OCI-LY3 (cell line): ENCODE data around the gene ACAT2.
"Not testable (repeated sequence)": the region's sequence is repeated elsewhere in the genome, so short reads cannot be mapped to it uniquely, and the experiment has no call there.

Experiments used
- H2AFZ ChIP-seq: fragments of 200-600, 300-600 bp; shearing (Covaris generic); 2 replicates; pipeline ENCODE4 v1.6.0; 2014; ENCODE audit warnings: antibody characterized with exemption, low read depth, low read length
- H3K27ac ChIP-seq: fragments of 200-600, 300-600 bp; sonication (generic); 2 replicates; pipeline ENCODE4 v1.5.1; 2014; ENCODE audit warnings: mild to moderate bottlenecking, low read length, moderate library complexity, mixed read lengths
- H3K27me3 ChIP-seq: fragments of 200-600, 300-600 bp; sonication (generic); 2 replicates; pipeline ENCODE4 v1.6.1; 2014; ENCODE audit warnings: low read depth, low read length, mixed read lengths
- H3K36me3 ChIP-seq: fragments of 200-600, 300-600 bp; sonication (generic); replicated peaks from 2 replicates; pipeline ENCODE3; 2014; ENCODE audit warnings: low read depth, low read length, mixed read lengths
- H3K4me1 ChIP-seq: fragments of 300-600, 200-600 bp; sonication (generic); 2 replicates; pipeline ENCODE4 v1.6.1; 2014; ENCODE audit warnings: low read length, mixed read lengths
- H3K4me2 ChIP-seq: fragments of 200-600, 300-600 bp; sonication (generic); 2 replicates; pipeline ENCODE4 v1.6.1; 2014; ENCODE audit warnings: low read length, mixed read lengths
- H3K4me3 ChIP-seq: fragments of 300-600, 200-600 bp; sonication (generic); 2 replicates; pipeline ENCODE4 v1.5.1; 2014; ENCODE audit warnings: antibody characterized with exemption, mild to moderate bottlenecking, low read length, moderate library complexity
- H3K79me2 ChIP-seq: fragments of 300-600, 200-600 bp; shearing (Covaris generic); 2 replicates; pipeline ENCODE4 v1.6.1; 2014; ENCODE audit warnings: mild to moderate bottlenecking, low read length, mixed read lengths
- H3K9ac ChIP-seq: fragments of 300-600, 200-600 bp; shearing (Covaris generic); 2 replicates; pipeline ENCODE4 v1.6.0; 2014; ENCODE audit warnings: mild to moderate bottlenecking, low read length, moderate library complexity
- H3K9me3 ChIP-seq: fragments of 200-600, 300-600 bp; shearing (Covaris generic); 2 replicates; pipeline ENCODE4 v1.6.1; 2014; ENCODE audit warnings: low read length, mixed read lengths; ENCODE audit not compliant: insufficient read depth
- H4K20me1 ChIP-seq: fragments of 200-600, 300-600 bp; sonication (generic); 2 replicates; pipeline ENCODE4 v1.6.1; 2016; ENCODE audit warnings: low read length, mixed read lengths; ENCODE audit not compliant: insufficient read depth
- EZH2phosphoT487 ChIP-seq: fragments of 200-600 bp; shearing (Covaris generic); IDR thresholded peaks from 2 replicates; pipeline ENCODE4 v1.6.1; 2018; ENCODE audit warnings: antibody characterized with exemption, mixed run types, low read depth
- TF ChIP-seq, protein P1 (sequence below): fragments of 200-600, 300-600 bp; sonication (generic); IDR thresholded peaks from 2 replicates; pipeline ENCODE4 v1.5.1; 2014; ENCODE audit warnings: antibody characterized with exemption, low read length, low read depth

ACAT2 gene

DNA sequence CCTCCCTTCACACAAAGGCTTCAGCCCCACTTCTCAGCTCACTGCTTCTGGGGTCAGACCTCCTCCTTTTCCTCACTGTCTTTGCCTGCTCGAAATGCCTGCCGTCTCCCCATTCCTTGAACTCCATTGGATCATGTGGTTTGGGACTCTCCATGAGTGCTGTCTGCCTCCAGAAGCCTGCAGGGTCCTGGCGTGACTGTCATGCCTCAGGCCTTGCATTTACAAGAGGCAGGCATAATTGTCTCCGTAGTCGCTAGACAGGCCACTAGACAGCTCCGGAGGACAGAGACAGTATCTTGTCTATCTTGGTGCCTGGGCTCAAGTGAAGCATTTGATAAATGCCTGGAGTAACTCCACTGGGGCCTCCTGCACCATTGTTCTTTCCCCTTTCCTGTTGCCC, 53.6 kb downstream of the ACAT2 start:
- no peak overlapping the region for H2AFZ ChIP-seq
- no peak overlapping the region for H3K27ac ChIP-seq
- H3K79me2 ChIP-seq = no peaks in the 10 kb centered on the region
- H3K4me2 ChIP-seq = no peak overlapping the region
- H3K36me3 ChIP-seq = peaks cover 4% of the 10 kb centered on the region
- H3K4me3 ChIP-seq = no peak overlapping the region
- H4K20me1 ChIP-seq = no peaks in the 10 kb centered on the region
- no peaks in the 10 kb centered on the region for H3K9me3 ChIP-seq
- no peak for TF ChIP-seq EZH2phosphoT487
- TF ChIP-seq, protein P1, sequence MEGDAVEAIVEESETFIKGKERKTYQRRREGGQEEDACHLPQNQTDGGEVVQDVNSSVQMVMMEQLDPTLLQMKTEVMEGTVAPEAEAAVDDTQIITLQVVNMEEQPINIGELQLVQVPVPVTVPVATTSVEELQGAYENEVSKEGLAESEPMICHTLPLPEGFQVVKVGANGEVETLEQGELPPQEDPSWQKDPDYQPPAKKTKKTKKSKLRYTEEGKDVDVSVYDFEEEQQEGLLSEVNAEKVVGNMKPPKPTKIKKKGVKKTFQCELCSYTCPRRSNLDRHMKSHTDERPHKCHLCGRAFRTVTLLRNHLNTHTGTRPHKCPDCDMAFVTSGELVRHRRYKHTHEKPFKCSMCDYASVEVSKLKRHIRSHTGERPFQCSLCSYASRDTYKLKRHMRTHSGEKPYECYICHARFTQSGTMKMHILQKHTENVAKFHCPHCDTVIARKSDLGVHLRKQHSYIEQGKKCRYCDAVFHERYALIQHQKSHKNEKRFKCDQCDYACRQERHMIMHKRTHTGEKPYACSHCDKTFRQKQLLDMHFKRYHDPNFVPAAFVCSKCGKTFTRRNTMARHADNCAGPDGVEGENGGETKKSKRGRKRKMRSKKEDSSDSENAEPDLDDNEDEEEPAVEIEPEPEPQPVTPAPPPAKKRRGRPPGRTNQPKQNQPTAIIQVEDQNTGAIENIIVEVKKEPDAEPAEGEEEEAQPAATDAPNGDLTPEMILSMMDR = no peak
- peaks cover 15% of the 10 kb centered on the region for H3K4me1 ChIP-seq
- H3K9ac ChIP-seq = no peak overlapping the region
- H3K27me3 ChIP-seq = no peaks in the 10 kb centered on the region

DNA sequence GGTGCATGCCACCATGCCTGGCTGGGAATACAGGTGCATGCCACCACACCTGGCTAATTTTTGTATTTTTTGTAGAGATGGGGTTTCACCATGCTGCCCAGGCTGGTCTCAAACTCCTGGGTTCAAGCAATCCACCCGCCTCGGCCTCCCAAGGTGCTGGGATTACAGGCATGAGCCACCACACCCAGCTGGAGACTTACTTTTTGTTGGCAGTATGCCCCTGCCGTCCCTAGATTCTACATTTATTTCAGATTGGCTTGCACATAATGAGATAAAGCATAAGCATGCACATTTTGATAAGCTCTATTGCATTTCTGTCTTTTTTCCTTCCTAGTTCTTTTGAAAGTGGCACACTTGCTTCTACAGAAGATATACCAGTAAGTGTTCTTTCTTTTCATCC, 54.9 kb downstream of the ACAT2 start:
- H3K27ac ChIP-seq, H3K4me1 ChIP-seq, H3K4me2 ChIP-seq, H2AFZ ChIP-seq, H3K9me3 ChIP-seq, H4K20me1 ChIP-seq, H3K36me3 ChIP-seq, H3K4me3 ChIP-seq, H3K27me3 ChIP-seq, H3K9ac ChIP-seq, H3K79me2 ChIP-seq: not testable (repeated sequence)

DNA sequence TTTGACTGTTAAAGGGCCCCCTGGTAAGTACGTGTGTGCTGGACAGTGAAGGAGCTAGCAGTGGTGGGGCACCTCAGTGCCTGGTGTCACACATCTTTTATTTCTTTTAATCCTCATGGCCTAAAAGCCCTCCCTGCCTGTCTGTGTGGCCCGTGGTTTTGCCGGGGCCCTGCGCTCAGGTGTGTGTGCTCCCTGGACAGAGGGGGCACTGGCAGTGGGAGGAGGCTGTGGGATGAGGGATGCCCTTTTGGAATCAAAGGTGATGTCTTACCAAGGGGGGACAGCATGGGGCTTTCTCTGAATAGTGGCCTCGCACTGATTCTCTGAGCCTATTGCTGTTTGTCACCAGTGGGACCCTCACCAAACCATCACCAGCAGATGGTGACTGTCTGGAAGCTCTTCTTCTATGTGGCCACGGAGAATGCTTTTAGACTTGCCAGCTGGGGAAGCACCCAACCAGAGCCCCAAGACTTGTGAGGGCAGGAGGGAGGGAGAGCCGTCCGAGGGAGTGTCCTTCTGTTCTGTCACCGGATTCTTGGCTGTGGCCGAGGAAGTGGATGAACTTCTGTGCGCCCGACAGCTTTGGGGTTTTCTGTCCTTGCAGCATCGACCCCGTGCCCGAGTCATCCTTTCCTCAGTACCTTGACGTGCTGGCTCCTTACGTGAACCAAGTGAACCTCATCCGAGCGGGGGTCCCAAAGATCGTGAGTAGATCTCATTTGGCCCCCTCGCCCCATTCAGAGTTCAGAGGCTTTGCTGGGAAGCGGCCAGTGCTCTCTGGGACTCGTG, 56.3 kb downstream of the ACAT2 start:
- H3K79me2 ChIP-seq = no peaks in the 10 kb centered on the region
- H2AFZ ChIP-seq = no peak overlapping the region
- no peak overlapping the region for H3K9ac ChIP-seq
- no peaks in the 10 kb centered on the region for H4K20me1 ChIP-seq
- no peak overlapping the region for H3K4me2 ChIP-seq
- no peak for TF ChIP-seq EZH2phosphoT487
- TF ChIP-seq, protein P1 = no peak
- H3K9me3 ChIP-seq = no peaks in the 10 kb centered on the region
- H3K36me3 ChIP-seq = no peaks in the 10 kb centered on the region
- H3K4me1 ChIP-seq = no peaks in the 10 kb centered on the region
- H3K4me3 ChIP-seq = no peak overlapping the region
- H3K27ac ChIP-seq = no peak overlapping the region
- no peaks in the 10 kb centered on the region for H3K27me3 ChIP-seq

DNA sequence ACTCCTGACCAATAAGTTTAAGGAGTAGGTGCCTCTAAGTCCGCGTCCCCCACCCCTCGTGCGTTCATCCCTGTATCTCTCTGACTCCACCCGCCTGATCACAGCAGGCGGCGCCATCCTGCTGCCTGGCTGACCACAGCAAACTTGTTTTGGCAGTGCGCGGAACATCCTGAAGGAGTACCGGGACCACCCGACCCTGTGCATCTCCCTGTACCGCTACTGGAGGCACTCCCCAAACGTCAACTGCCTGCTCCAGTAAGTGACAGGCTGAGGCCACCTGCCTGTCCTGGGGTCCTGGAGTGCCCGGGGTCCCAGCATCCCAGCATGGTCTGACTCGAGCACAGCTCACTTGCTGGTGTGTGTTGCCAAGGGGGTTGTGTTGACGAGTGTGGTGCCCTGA, 57.3 kb downstream of the ACAT2 start:
- Histone ChIP-seq H2AFZ (no peak overlapping the region), H3K79me2 (no peaks in the 10 kb centered on the region), H3K9me3 (no peaks in the 10 kb centered on the region), H3K4me3 (no peak overlapping the region), H3K4me1 (no peaks in the 10 kb centered on the region), H4K20me1 (no peaks in the 10 kb centered on the region), H3K9ac (no peak overlapping the region), H3K4me2 (no peak overlapping the region), H3K27ac (no peak overlapping the region), H3K27me3 (no peaks in the 10 kb centered on the region), H3K36me3 (no peaks in the 10 kb centered on the region)
- TF ChIP-seq, protein P1 = no peak
- TF ChIP-seq EZH2phosphoT487 = no peak
